NOMO-1 (cell line): ENCODE data around the gene PSMA6.
"Not testable (repeated sequence)": the region's sequence is repeated elsewhere in the genome, so short reads cannot be mapped to it uniquely, and the experiment has no call there.

ENCODE experiments used
- DNase-seq, 2 experiments: peaks; one replicate each; lab custom pipeline; 2025; ENCODE audit not compliant: unreplicated experiment in 2 of 2; lab: John Stamatoyannopoulos, UW

Gene PSMA6

GRCh38 chr14:35317820-35318219, 25.6 kb downstream of the PSMA6 start:
- no peak for DNase-seq

DNA sequence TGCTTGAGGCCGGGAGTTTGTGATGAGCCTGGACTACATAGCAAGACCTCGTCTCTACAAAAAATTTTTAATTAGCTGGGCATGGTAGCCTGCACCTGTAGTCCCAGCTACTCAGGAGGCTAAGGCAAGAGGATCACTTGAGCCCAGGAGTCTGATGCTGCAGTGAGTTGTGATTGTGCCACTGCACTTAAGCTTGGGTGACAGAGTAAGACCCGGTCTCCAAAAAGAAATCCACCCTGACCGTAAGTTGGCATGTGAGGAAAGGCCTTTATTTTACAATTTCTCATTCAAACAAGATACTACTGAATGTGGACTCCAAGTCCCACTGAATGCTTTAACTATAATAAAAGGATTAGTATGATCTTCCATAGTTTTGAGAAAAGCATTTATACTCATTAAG, 27.3 kb downstream of the PSMA6 start:
- no peak for DNase-seq

DNA sequence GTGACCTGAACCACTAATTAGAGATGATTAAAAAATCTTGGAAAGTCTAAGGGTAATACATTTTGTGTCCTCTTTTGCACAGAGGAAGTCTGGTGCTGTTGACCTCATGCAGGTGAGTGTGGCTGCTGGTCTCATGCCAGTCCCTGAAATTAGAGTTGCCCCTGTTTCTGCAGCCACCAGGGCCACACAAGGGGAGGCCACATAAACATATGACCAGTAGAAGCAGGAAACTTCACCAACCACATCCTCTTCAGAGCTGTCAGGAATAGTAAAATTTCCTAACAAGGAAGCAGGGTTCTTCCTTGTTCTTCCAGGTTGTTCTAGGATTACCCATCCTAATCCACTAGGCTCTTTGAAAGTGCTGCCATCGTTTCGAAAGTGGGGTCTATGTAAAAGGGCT, 28.3 kb downstream of the PSMA6 start:
- DNase-seq = no peak

DNA sequence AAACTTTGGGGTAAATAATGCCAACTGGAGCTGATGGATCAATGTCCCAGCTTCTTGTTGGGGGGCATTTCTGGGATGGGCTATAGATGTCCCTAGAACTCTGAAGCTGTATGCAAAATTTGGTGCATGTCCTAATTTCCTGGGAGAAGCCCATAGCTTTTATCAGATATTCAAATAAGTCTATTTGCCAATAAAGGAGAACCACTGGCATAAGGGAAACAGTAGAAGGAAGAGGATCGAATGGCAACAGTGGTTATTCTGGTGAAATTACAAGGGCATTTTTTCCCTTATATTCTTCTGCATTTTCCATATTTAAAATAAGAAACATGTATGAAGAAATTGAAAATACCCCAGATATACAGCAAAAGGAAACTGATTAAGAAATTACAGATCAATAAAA, 34.2 kb downstream of the PSMA6 start:
- DNase-seq = no peak

GRCh38 chr14:35331605-35332516, 39.7 kb downstream of the PSMA6 start:
- peak in 1 of 2 experiments; percentile 22 for DNase-seq

DNA sequence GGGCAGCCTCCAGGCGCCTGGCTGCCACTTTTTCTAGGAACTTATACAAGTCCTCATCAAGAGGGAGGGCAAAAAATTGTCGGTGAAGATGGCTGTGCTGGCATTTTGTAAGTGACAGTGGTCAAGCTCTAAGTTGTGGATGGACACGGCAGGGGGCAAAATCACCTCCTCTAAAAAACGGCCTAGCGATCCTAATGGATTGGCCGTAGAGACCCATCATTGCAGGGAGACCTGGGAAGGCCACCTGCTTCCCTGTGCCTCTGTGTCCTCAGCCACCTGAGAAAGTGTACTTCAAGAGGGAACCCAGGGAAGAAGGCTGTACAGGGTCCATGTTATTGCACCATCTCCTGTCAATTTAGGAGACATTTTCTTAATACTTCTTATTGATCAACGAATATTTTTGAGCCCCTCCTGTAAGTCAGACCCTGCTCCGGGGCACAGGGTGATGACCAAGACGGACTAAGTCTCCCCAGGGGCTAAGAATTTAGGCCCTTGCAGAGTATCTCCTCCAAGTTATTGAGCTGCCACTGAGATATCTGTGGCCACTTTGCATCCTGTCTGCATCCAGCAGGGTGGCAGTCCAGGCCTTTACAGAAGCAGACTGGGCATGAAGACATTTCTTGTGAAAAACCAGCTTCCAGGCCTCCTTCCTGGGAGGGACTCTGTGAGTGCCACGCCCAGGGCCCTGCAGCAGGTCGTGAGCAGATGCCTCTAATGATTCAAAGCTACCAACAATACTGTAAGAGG, 40.5 kb downstream of the PSMA6 start:
- peak; percentile 56 to 74 for DNase-seq

DNA sequence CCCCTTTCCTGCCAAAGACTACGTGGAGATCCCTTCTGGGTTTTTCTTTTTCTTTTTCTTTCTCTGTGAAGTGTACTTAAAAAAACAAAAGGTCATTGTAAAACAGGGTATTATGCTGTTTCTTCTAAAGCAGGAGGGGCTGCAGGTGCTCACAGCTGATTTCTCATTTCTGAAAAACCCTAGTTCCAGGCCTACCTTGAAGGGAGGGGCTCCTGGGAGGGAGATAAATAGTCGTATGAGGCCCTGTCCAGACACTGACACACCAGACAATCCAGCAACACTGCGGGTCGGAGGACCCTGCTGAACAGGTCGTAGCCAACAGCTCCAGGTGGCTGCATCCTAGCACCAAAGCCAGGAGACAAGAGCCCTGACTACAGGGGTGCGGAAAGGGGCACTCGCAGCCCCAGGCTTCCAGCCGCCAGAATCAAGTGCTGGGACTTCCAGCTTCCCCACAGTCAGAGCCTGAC, 41.1 kb downstream of the PSMA6 start:
- DNase-seq = no peak

DNA sequence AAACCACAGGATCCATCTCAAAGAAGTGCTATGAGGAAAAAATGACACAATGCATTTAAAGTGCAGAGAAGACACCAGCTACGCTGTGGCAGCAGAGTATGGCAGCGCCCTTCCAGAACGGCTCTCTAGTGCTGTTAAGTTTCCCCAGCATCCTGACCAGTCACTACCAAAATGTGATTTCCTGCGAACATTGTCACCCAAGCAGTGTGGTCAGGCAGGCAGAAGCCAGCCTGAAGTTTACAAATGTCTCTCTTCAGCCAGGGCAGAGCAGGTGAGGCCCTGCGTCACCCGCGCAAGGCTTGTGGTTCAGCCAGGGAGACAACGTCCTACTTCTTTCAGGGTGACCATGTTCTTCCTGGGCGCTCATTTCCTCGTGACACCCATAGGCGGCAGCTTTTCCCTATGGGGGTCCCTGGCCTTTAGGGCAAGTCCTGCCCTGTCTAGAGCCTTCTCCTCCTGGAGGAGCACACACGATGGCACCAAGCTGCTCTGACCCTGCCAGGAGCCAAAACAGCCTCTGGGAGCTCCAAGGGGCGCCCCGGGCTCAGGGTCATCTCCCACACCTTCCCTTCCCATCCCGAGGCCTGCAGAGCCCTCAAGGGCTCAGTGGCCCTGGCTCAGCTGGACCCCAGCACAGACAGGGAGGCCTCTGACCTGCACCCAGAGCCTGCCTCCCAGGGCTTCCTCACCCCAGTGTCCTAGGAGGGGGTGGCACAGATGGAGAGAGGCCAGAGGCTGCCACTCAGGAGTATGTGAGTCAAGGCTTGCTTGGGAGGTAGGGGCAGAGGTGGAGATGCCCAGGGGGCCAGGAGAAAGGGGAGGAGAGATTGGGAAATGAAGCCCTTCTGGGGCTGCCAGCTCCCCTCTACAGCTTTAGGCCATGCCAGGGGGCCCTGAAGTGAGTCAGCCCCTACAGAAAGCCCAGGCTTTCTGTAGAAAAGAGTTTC, 41.9 kb downstream of the PSMA6 start:
- no peak for DNase-seq

DNA sequence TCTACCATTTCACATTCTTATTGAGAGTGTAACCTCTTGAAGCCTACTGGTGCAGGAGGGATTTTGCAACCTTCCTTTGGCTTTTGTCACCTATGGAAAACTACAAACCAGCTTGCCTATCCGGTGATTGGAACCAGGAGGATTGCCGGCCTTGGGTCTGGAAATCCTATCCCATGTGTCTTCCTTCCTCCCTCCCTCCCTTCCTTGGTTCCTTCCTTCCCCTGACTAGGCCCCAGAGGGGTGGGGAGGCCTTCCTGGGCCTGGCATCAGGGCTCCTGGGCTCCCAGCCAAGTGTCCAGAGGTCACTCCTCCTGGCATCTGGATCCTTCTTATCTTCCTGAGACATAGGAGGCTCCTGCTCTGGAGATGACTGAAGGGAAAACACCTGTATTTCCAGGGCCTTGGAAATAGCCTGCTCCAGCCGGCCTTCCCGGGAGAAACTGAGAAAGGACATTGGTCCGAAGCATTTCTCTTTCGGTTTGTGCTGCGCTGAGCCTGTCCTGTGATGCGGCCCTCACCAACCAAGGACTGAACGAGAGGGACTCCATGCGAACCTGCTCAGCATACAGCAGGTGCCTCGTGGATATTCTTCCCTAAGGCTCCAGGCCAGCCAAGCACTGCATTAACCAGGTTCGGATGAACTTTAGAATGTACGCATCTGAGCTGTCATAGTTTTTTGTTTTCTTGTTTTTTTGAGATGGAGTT, 43.4 kb downstream of the PSMA6 start:
- no peak for DNase-seq

- DNase-seq = not testable (repeated sequence)
These were observed 44.0 kb downstream of the PSMA6 start for GRCh38 chr14:35336171-35336493.

GRCh38 chr14:35336494-35337268, 44.5 kb downstream of the PSMA6 start:
- DNase-seq = peak; percentile 38 to 46

DNA sequence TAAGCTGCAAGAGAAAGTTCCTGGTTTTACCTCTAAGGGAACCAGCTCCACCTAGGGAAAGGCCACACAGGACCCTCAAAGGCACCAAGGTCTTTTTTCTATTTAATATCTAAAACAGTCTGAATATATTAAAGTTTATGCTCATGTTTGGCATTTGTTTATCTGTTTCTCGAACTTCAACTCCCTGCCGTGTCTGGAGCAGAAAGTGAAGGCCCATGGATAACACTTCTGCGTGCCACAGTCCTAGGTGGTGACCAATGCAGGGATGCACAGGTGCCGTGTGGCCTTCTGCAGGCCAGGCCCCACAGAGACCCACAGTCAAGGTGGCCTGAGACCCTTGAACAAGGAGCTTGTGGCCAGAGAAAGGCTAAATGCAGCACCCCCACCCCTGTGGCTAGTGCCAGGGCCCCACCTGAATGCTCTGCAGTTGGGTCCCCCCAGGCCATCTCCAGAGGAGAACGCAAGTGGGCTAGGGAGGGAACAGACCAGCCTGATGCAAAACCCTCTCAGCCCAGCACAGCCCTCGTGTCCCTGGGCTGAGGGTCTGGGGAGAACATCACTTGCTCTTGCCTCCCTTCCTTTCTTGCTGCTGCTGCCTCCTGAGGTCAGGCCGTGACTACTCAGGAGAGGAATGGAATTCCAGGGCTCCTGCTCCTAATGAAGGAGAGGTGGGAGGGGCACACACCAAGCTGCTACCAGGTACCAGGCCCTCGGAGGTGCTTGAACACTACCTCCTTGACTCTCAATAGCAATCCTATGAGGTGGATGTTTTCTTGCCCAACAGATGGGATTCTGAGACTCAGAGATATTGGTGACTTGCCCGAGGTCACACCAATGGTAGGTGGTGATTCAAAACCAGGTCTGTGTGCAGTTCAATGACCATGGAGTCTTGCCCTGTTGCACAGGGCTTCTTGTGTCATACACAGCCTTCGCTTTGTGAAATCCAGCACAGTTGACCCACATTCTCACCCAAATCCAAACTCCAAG, 45.4 kb downstream of the PSMA6 start:
- DNase-seq = no peak

DNA sequence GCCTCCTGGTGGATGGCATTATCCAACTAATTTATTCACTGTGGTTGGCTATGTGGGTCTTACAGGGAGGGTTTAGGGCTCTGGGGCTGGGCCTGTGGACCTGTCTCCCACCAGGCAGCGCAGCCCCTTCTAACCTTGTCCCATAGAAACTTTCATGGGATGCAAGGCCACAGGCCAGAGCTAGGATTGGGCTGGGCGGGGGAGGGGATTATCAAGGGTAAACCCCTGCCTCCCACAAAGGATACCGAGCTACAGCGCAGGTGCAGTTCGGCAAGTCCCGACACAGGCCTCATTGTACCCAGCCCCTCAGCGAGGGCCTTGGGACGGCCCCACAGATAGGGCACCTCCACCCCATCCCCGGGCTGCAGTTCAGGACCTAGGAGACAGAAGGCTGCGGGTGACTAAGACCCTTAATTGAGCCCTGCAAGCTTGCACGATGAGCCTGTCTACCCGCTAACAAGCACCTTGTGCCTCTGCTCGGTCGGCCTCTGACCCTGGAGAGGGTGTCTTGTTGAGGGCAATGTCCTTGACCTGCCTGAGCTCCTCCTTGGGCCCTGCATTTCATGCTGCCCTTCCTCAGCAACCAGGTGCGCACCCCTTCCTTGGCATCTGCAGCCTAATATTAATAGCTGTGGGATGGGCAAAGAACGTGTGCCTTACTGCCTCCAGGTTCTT, 46.7 kb downstream of the PSMA6 start:
- DNase-seq = no peak

- DNase-seq = peak; percentile 68 to 89
These were observed 47.7 kb downstream of the PSMA6 start for GRCh38 chr14:35339761-35340406.

GRCh38 chr14:35340616-35341453, 48.7 kb downstream of the PSMA6 start:
- no peak for DNase-seq

DNA sequence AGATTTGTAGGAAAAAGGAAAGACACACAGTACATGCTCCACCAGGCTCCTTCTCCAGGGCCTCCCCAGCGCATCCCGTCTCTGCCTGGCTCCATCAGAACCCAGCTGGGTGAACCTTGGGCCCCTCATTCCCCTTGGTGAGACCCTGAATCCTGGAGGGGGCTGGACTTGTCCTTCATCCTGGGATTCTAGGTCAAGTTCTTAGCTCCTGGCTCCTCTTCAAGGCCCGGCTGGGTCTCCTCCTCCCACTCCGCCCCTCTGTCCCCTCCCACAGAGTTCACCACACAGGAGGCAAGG, 49.2 kb downstream of the PSMA6 start:
- peak in 1 of 2 experiments; percentile 63 for DNase-seq
